Tibial artery (tissue), 4 donors: ENCODE data around the gene RIPK4.

ENCODE experiments used
- DNase-seq, 2 donors: peaks; one replicate each; pipeline ENCODE4 v3.0.0-alpha.2; 2019
- H3K27ac ChIP-seq, 2 donors: fragments of 200-600 bp; sonication (generic) in 1 of 2; 1 replicate in 1 of 2; 2 replicates in 1 of 2; pipeline ENCODE4 v1.5.1; 2018 to 2019; ENCODE audit warnings: mild to moderate bottlenecking in 1 of 2
- H3K27me3 ChIP-seq, 2 donors: fragments of 200-600 bp; sonication (generic) in 1 of 2; one replicate each; pipeline versions ENCODE4 v1.5.1 to v1.6.0; 2016 to 2019
- H3K36me3 ChIP-seq, 3 donors: fragments of 200-600 bp; sonication (generic) in 2 of 3; one replicate each; pipeline ENCODE4 v1.5.1; 2016 to 2019; ENCODE audit warnings: mild to moderate bottlenecking in 2 of 3
- H3K4me1 ChIP-seq, 4 donors: fragments of 200-600 bp; sonication (generic) in 2 of 4; 1 replicate in 3 of 4; 2 replicates in 1 of 4; pipeline ENCODE4 v1.5.1; 2016 to 2019
- H3K4me3 ChIP-seq, 2 donors: fragments of 200-600 bp; sonication (generic) in 1 of 2; 1 replicate in 1 of 2; 2 replicates in 1 of 2; pipeline ENCODE4 v1.5.1; 2018 to 2019; ENCODE audit warnings: mild to moderate bottlenecking in 2 of 2
- H3K9me3 ChIP-seq, 3 donors: fragments of 200-600 bp; sonication (generic) in 1 of 3; one replicate each; pipeline ENCODE4 v1.5.1; 2016 to 2019
- CTCF ChIP-seq, 2 experiments: fragments of 200-600 bp in 1 of 2; fragments of 450-650 bp in 1 of 2; IDR thresholded peaks; one replicate each; pipeline ENCODE4 v1.5.1; 2017 to 2019; ENCODE audit warnings: antibody characterized with exemption in 2 of 2, mild to moderate bottlenecking in 1 of 2, moderate library complexity in 1 of 2
- intact Hi-C: fragments of 100-400 bp; cut with DNase I; formaldehyde crosslinking; loops from one replicate; pipeline ENCODE4 v1.15.0; 2023; ENCODE audit warnings: low total_unique reads

The RIPK4 gene

GRCh38 chr21:41783476-41784180, 16.8 kb upstream of the RIPK4 start:
- Histone ChIP-seq H3K27ac (no peak overlapping the region), H3K9me3 (no peaks in the 10 kb centered on the region), H3K36me3 (no peaks in the 10 kb centered on the region), H3K4me1 (peaks cover 0 to 4% (median 0%) of the 10 kb centered on the region in 4 donors), H3K27me3 (peaks cover 0 to 35% of the 10 kb centered on the region in 2 donors), H3K4me3 (no peak overlapping the region)
- intact Hi-C loops, result no loop called here
- DNase-seq, result no peak
- no peak for TF ChIP-seq CTCF (IDR thresholded peaks at IDR 0.05)

- no peak overlapping the region for H3K27ac ChIP-seq
- no peak for TF ChIP-seq CTCF (IDR thresholded peaks at IDR 0.05)
- peaks cover 0 to 35% of the 10 kb centered on the region in 2 donors for H3K27me3 ChIP-seq
- intact Hi-C loops, result no loop called here
- H3K4me1 ChIP-seq, result peaks cover 0 to 19% (median 6%) of the 10 kb centered on the region in 4 donors
- H3K9me3 ChIP-seq, result no peaks in the 10 kb centered on the region
- no peaks in the 10 kb centered on the region for H3K36me3 ChIP-seq
- no peak for DNase-seq
- H3K4me3 ChIP-seq, result no peak overlapping the region
Measured at GRCh38 chr21:41781050-41781410, 14.2 kb upstream of the RIPK4 start.

GRCh38 chr21:41780337-41781049, 13.6 kb upstream of the RIPK4 start:
- no peak for TF ChIP-seq CTCF (IDR thresholded peaks at IDR 0.05)
- Histone ChIP-seq H3K27ac (no peak overlapping the region), H3K4me1 (peaks cover 0 to 19% (median 6%) of the 10 kb centered on the region in 4 donors), H3K36me3 (no peaks in the 10 kb centered on the region), H3K27me3 (peaks cover 0 to 35% of the 10 kb centered on the region in 2 donors), H3K4me3 (no peak overlapping the region), H3K9me3 (no peaks in the 10 kb centered on the region)
- intact Hi-C loops, result no loop called here
- no peak for DNase-seq

- intact Hi-C loops, result loop anchor here (5.0 to 10.0 kb wide), 3 partner anchors 38 to 1725 kb away; no protein-coding TSS in a partner anchor
- Histone ChIP-seq H3K9me3 (no peaks in the 10 kb centered on the region), H3K27me3 (peaks cover 0 to 29% of the 10 kb centered on the region in 2 donors), H3K27ac (no peak overlapping the region), H3K4me1 (peaks cover 0 to 19% (median 6%) of the 10 kb centered on the region in 4 donors), H3K4me3 (no peak overlapping the region), H3K36me3 (no peaks in the 10 kb centered on the region)
- TF ChIP-seq CTCF (IDR thresholded peaks at IDR 0.05), result no peak
- DNase-seq, result no peak
Measured at GRCh38 chr21:41779659-41780058, 12.8 kb upstream of the RIPK4 start.

GRCh38 chr21:41778930-41779600, 12.2 kb upstream of the RIPK4 start:
- Histone ChIP-seq H3K4me1 (peaks cover 0 to 19% (median 6%) of the 10 kb centered on the region in 4 donors), H3K4me3 (no peak overlapping the region), H3K9me3 (no peaks in the 10 kb centered on the region), H3K36me3 (no peaks in the 10 kb centered on the region), H3K27me3 (peaks cover 0 to 23% of the 10 kb centered on the region in 2 donors), H3K27ac (no peak overlapping the region)
- no peak for DNase-seq
- TF ChIP-seq CTCF (IDR thresholded peaks at IDR 0.05), result no peak
- intact Hi-C loops, result loop anchor here (1.0 to 10.0 kb wide), 4 partner anchors 38 to 1724 kb away; no protein-coding TSS in a partner anchor
